Adrenal gland (tissue), 5 donors: ENCODE measurements around the gene KDM4B.

Experiments used
- POLR2A ChIP-seq, 2 donors: fragments of 450-650 bp; IDR thresholded peaks; one replicate each; pipeline ENCODE4 v1.6.1; 2017; ENCODE audit warnings: antibody characterized with exemption in 2 of 2, mild to moderate bottlenecking in 2 of 2, moderate library complexity in 1 of 2
- TF ChIP-seq, protein P1 (sequence below), 6 experiments: fragments of 450-650 bp in 4 of 6; fragments of 200-600 bp in 2 of 6; sonication (generic) in 1 of 6; IDR thresholded peaks; 1 replicate in 5 of 6; 2 replicates in 1 of 6; pipeline versions ENCODE4 v1.5.1 to v1.8.0; 2016 to 2021; ENCODE audit warnings: antibody characterized with exemption in 6 of 6, mild to moderate bottlenecking in 2 of 6, moderate library complexity in 1 of 6
- donor health status: DM: no; HTN: no; CAD: no.

DNA sequence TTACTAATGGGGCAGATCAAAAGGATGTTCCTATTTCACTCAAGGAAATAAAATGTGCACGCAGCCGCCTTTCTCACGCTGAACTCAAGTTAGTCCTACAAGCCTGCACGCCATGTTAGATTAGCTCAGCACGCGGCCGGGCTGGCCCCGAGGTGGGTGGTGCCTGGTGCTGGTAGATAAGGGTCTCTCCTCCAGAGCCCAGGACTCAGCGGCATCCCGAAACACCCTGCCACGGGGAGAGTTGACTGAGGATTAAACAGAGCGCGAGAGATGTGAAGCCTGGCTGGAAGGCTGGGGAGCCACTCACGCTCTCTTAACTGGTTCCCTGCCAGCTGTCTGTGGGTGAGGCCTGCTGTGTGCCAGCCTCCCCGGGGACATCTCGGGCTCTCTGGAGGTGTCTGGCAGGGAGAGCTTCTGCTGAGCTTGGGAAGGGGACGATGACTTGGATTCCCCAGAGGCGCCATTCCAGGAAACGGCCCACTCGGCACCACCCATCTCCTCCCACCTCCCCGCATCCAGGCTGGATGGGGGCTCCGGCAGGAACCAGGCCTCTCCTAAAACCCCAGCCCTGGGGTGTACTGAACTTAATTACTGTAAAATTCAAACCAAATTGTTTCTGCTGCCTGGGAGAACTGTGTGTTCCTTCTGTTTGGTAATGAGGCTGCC lies 122.2 kb downstream of the KDM4B start:
- TF ChIP-seq, protein P1, sequence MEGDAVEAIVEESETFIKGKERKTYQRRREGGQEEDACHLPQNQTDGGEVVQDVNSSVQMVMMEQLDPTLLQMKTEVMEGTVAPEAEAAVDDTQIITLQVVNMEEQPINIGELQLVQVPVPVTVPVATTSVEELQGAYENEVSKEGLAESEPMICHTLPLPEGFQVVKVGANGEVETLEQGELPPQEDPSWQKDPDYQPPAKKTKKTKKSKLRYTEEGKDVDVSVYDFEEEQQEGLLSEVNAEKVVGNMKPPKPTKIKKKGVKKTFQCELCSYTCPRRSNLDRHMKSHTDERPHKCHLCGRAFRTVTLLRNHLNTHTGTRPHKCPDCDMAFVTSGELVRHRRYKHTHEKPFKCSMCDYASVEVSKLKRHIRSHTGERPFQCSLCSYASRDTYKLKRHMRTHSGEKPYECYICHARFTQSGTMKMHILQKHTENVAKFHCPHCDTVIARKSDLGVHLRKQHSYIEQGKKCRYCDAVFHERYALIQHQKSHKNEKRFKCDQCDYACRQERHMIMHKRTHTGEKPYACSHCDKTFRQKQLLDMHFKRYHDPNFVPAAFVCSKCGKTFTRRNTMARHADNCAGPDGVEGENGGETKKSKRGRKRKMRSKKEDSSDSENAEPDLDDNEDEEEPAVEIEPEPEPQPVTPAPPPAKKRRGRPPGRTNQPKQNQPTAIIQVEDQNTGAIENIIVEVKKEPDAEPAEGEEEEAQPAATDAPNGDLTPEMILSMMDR (IDR thresholded peaks at IDR 0.05): no peak
- TF ChIP-seq POLR2A (IDR thresholded peaks at IDR 0.05): no peak
